Measurements from ENCODE around the gene CHADL. TPM values are rescaled to one million over a fixed set of nuclear protein-coding genes. Genes with fewer than 3 reads are reported as not detected.

Gene CHADL
- total and polyA plus RNA-seq, 2 of the 8 experiments (the other 6 are each of a cell fraction or from before 2014, with no cell fraction given), result 0.78 to 1.4 TPM

DNA sequence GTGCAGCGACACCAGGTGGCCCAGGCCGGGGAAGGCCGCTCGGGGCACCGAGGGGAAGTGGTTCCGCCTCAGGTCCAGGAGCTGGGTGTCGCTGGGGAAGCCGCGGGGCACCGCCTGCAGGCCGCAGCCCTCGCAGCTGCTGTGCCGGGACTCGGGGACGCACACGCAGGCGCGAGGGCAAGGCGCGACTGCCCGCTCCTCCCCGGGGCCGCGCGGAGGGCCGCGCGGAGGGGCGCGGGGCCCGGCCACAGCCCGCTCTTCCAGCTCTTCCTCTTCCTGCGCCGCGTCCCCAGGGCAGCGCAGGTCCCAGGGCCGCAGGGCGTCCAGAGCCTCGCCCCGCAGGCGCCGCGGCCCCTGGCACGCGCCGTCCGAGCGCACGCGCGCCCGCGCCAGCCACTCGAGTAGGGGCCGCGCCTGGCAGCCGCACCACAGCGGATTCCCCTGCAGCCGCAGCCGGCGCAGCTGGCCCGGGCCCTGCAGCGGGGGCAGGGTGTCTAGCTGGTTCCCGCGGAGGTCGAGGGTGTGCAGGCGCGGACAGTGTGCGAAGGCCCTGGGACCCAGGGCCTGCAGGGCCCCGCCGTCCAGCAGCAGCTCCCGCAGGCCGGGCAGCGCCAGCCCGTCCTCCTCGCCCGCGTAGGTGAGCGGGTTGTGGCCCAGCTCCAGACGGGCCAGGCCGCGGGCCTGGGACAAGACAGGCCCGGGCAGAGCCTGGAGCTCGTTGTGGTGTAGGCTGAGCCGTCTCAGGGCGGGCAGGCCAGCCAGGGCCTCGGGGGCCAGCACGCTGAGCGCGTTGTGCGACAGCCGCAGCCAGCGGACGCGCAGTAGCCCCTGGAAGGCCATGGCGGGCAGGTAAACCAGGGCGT lies 2.8 kb downstream of the CHADL start (continued):
- TF ChIP-seq, protein P1, sequence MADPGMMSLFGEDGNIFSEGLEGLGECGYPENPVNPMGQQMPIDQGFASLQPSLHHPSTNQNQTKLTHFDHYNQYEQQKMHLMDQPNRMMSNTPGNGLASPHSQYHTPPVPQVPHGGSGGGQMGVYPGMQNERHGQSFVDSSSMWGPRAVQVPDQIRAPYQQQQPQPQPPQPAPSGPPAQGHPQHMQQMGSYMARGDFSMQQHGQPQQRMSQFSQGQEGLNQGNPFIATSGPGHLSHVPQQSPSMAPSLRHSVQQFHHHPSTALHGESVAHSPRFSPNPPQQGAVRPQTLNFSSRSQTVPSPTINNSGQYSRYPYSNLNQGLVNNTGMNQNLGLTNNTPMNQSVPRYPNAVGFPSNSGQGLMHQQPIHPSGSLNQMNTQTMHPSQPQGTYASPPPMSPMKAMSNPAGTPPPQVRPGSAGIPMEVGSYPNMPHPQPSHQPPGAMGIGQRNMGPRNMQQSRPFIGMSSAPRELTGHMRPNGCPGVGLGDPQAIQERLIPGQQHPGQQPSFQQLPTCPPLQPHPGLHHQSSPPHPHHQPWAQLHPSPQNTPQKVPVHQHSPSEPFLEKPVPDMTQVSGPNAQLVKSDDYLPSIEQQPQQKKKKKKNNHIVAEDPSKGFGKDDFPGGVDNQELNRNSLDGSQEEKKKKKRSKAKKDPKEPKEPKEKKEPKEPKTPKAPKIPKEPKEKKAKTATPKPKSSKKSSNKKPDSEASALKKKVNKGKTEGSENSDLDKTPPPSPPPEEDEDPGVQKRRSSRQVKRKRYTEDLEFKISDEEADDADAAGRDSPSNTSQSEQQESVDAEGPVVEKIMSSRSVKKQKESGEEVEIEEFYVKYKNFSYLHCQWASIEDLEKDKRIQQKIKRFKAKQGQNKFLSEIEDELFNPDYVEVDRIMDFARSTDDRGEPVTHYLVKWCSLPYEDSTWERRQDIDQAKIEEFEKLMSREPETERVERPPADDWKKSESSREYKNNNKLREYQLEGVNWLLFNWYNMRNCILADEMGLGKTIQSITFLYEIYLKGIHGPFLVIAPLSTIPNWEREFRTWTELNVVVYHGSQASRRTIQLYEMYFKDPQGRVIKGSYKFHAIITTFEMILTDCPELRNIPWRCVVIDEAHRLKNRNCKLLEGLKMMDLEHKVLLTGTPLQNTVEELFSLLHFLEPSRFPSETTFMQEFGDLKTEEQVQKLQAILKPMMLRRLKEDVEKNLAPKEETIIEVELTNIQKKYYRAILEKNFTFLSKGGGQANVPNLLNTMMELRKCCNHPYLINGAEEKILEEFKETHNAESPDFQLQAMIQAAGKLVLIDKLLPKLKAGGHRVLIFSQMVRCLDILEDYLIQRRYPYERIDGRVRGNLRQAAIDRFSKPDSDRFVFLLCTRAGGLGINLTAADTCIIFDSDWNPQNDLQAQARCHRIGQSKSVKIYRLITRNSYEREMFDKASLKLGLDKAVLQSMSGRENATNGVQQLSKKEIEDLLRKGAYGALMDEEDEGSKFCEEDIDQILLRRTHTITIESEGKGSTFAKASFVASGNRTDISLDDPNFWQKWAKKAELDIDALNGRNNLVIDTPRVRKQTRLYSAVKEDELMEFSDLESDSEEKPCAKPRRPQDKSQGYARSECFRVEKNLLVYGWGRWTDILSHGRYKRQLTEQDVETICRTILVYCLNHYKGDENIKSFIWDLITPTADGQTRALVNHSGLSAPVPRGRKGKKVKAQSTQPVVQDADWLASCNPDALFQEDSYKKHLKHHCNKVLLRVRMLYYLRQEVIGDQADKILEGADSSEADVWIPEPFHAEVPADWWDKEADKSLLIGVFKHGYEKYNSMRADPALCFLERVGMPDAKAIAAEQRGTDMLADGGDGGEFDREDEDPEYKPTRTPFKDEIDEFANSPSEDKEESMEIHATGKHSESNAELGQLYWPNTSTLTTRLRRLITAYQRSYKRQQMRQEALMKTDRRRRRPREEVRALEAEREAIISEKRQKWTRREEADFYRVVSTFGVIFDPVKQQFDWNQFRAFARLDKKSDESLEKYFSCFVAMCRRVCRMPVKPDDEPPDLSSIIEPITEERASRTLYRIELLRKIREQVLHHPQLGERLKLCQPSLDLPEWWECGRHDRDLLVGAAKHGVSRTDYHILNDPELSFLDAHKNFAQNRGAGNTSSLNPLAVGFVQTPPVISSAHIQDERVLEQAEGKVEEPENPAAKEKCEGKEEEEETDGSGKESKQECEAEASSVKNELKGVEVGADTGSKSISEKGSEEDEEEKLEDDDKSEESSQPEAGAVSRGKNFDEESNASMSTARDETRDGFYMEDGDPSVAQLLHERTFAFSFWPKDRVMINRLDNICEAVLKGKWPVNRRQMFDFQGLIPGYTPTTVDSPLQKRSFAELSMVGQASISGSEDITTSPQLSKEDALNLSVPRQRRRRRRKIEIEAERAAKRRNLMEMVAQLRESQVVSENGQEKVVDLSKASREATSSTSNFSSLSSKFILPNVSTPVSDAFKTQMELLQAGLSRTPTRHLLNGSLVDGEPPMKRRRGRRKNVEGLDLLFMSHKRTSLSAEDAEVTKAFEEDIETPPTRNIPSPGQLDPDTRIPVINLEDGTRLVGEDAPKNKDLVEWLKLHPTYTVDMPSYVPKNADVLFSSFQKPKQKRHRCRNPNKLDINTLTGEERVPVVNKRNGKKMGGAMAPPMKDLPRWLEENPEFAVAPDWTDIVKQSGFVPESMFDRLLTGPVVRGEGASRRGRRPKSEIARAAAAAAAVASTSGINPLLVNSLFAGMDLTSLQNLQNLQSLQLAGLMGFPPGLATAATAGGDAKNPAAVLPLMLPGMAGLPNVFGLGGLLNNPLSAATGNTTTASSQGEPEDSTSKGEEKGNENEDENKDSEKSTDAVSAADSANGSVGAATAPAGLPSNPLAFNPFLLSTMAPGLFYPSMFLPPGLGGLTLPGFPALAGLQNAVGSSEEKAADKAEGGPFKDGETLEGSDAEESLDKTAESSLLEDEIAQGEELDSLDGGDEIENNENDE (IDR thresholded peaks at IDR 0.05; ENCODE audit: insufficient replicate concordance, low read length), result no peak
- TF ChIP-seq TAF1 (IDR thresholded peaks at IDR 0.05; ENCODE audit: low read depth, low read length) (0 out of 2 replicates have a peak, but pooled peaks have one; percentile 23), CHD1 (IDR thresholded peaks at IDR 0.05; ENCODE audit: low read depth, low read length) (no peak), TCF12 (IDR thresholded peaks at IDR 0.05; ENCODE audit: low read depth, low read length) (no peak), GABPA (IDR thresholded peaks at IDR 0.05; ENCODE audit: borderline replicate concordance, insufficient read depth, low read length) (peak; percentile 70; the same call in 1 of the 2 replicates), CHD2 (IDR thresholded peaks at IDR 0.05; ENCODE audit: low read length) (no peak), FOSL1 (IDR thresholded peaks at IDR 0.05; ENCODE audit: insufficient read depth, low read depth, low read length) (no peak)
- TF ChIP-seq, protein P2, sequence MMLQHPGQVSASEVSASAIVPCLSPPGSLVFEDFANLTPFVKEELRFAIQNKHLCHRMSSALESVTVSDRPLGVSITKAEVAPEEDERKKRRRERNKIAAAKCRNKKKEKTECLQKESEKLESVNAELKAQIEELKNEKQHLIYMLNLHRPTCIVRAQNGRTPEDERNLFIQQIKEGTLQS (IDR thresholded peaks at IDR 0.05; ENCODE audit: insufficient read depth, low read depth, low read length), result no peak
- TF ChIP-seq, protein P3, sequence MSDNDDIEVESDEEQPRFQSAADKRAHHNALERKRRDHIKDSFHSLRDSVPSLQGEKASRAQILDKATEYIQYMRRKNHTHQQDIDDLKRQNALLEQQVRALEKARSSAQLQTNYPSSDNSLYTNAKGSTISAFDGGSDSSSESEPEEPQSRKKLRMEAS (IDR thresholded peaks at IDR 0.05), result 0 out of 2 replicates have a peak, but pooled peaks have one; percentile 46
